GM19324 (cell line): Measurements from ENCODE around the gene AFF1.

ENCODE experiments used
- ATAC-seq: cut with Tn5 transposase; IDR thresholded peaks from one replicate; pipeline ENCODE4 v1.9.1; 2021; ENCODE audit warnings: mild to moderate bottlenecking, moderate library complexity; ENCODE audit not compliant: unreplicated experiment, low FRiP score

Gene AFF1, protein sequence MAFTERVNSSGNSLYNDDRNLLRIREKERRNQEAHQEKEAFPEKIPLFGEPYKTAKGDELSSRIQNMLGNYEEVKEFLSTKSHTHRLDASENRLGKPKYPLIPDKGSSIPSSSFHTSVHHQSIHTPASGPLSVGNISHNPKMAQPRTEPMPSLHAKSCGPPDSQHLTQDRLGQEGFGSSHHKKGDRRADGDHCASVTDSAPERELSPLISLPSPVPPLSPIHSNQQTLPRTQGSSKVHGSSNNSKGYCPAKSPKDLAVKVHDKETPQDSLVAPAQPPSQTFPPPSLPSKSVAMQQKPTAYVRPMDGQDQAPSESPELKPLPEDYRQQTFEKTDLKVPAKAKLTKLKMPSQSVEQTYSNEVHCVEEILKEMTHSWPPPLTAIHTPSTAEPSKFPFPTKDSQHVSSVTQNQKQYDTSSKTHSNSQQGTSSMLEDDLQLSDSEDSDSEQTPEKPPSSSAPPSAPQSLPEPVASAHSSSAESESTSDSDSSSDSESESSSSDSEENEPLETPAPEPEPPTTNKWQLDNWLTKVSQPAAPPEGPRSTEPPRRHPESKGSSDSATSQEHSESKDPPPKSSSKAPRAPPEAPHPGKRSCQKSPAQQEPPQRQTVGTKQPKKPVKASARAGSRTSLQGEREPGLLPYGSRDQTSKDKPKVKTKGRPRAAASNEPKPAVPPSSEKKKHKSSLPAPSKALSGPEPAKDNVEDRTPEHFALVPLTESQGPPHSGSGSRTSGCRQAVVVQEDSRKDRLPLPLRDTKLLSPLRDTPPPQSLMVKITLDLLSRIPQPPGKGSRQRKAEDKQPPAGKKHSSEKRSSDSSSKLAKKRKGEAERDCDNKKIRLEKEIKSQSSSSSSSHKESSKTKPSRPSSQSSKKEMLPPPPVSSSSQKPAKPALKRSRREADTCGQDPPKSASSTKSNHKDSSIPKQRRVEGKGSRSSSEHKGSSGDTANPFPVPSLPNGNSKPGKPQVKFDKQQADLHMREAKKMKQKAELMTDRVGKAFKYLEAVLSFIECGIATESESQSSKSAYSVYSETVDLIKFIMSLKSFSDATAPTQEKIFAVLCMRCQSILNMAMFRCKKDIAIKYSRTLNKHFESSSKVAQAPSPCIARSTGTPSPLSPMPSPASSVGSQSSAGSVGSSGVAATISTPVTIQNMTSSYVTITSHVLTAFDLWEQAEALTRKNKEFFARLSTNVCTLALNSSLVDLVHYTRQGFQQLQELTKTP

DNA sequence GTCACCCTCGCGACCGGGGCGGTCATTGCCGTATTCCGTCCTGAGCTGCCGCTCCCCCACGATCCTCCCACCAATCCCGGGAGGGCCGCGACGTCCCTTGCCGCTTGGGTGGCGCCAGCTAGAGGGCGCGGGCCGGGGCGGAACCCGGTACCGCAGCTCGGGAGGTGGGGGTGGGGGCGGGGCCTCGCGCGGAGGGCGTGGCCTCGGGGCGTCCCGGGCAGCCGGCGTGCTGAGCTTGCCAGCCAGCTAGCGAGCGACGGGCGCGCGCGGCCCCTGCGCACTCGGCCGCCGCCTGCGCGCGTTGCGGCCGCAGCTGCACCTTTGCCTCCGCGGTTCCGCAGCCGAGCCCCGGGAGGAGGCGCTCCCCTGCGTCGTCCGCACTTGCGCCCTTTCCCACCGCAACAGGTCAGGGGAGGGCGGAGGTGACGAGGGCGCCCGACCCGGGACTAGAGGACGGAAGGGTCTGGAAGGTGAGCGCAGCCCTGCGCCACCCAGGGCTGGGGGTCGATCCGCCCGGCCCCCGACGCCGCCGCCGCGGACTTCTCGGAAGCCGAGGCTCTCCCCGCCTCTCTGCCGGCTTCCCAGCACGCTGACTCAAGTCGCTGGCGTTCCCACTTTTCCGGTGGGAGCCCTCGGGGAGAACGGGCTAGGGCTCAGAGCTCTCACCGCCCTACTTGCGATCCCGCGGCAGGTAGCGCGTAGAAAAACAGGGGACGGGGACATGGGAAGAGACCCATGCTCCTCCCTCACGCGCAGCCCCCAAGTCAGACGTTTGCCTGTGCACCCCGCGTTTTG is at the start of gene AFF1:
AFF1 (plus strand) TSS at position 241 of the 795 bp plus-strand sequence. CDS start 13,523 bp downstream, outside the sequence.
- peak; percentile 58 for ATAC-seq

DNA sequence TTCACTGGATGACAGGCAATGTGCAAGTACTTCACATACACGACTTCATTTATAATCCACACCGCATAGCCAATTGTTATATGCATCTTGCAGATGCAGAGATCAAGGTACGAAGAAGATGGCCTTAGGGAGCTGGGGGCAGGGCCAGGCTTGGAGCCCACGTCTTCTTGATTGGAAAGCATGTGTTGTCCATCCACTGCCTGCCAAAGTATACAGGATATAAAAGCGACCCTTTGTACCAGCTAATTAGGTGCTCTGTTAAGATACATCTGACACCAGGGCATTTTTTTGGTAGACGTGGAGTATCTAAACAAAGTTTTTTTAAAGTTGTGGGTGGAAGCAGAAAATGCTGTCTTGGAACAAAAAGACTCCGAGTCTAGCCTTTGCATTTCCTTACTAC is 44.0 kb upstream of the AFF1 start:
- no peak for ATAC-seq

DNA sequence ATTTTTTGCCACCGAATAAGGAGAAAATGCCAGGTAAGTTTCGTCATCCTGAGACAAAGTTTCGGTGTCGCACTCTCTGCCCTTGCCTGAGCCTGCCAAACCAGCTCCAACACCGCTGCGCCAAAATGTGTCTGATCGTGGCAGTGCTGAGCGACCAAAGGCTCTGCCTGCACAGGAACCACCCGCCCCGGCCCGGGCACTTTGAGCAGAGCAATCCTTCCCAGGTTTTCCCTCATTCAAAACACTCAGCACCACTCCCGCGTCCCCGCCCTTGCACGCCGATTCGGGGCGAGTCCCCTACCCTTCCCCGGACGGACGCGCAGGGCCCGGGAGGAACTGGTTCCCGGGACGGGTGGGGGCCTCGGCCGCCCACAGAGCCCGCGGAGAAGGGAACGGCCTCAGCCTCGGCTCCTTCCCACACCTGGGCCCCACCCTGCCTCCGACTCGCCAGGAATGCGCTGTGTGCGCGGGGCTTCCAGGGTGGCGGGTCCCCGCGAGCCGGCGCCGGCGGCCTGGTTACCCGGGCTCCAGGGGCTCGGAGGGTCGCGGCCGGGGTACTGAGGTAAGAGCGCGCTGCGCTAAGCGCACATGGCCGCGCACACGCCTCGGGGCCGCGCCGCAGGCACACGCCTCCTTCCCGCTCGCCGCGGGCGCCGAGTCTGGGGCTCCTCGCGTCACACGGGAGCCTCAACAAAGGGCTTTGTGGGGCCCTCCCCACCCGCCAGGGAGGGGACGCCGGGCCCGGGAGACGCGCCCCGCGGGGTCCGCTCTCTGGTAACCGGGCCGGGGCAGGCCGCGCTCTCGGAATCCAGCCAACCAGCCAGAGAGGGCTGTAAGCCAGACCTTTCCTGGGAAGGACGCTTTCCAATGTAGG is 42.8 kb upstream of the AFF1 start, which contains the start of gene C4orf36:
C4orf36 (minus strand) TSS at position 661 of the 874 bp plus-strand sequence. CDS start 902 bp downstream, outside the sequence.
- ATAC-seq, result peak; percentile 59

DNA sequence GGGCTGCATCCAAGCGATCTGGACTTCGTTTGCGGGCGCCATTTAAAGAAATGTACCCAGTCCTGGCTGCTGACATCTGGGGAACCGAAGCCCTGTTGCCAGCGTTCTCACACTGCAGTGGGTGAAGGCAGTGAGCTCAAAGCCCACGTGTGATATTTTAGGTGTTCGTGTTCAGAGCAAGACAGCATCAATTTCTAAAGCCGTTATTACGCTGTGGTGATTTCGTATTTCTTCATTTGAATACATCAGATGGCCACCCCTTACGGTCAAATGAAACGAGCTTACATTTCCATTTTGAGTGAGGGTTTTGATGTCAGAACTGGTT is 42.2 kb upstream of the AFF1 start:
- no peak for ATAC-seq

DNA sequence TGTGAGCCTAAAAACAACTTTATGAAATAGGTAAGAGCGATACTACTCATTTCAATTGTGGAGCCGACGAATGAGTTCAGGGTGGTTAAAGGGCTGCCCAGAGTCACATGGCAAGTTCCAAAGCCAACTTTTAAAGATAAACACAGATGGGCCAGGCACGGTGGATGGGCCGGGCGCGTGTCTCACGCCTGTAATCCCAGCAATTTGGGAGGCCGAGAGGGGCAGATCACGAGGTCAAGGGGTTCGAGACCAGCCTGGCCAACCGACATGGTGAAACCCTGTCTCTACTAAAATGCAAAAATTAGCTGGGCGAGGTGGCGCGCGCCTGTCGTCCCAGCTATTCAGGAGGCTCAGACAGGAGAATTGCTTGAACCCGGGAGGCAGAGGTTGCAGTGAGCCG is 41.7 kb upstream of the AFF1 start:
- no peak for ATAC-seq

DNA sequence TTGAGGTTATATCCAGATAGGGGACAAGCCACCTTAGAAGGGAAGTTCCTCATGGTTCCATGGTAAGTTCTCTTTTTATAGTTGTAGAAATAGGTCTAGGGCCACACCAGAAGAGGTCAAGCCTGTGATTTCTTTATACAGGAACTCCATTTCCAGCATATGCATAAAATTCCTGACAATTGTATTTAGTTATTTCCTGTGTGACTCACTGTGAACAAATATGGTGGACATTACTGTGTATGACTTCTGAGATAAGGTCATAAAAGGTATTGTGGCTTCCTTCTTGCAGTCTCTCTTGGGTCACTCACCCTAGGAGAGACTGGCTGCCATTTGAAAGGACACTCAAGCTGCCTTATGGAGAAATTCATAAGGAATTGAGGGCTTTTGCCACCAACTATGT is 40.4 kb upstream of the AFF1 start:
- no peak for ATAC-seq

DNA sequence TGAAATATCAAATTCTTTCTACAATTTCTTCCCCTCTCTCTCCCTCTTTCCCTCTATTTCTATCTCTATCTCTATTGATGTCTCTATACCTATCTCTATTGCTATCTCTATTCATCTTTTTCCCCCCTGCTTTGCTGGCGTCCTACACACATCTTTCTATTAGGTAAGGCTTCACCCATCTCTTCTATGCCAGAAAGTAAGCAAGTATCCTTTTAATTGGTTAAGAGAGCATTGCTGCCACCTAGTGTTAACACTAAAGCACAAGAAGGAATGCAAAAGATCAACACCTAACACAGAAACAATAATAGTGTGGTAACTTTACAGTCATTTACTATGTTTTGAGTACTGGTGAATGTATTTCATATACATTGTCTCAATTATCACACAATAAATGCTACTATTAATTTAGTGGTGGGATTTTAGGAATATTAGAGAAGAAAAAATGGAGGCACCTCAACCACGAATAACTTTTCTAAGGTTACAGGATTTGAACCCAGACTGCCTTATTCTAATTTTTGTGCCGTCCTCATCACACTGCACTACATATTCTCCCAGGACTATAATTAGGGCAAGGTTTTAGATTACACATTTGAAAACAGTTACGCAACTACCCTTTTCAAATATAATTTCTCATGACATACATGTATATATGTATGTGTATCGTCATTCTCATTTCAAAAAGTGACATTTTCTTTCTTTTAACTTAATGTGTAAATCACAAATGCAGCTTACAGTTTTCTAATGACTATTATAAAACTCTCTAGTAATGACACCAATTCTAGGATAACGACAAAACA is 38.9 kb upstream of the AFF1 start:
- no peak for ATAC-seq

DNA sequence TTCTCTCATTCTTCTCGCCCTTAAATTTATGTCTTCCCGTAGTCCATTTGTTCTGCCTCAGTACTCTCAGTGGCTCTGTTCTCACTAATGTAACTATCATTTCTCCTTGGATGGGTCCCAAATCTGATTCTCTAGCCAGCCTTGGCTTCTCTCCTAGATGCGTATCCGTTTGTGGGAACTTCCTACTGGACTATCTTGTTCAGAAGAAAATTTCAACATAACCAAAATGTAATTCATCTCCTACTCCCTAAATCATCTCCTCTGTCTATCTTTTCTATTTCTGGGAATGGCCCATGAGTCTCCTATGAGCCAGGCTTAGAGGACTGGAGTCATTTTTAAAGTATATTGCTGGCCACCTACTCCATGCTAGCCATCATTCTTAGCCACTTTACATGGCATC is 38.2 kb upstream of the AFF1 start:
- no peak for ATAC-seq

DNA sequence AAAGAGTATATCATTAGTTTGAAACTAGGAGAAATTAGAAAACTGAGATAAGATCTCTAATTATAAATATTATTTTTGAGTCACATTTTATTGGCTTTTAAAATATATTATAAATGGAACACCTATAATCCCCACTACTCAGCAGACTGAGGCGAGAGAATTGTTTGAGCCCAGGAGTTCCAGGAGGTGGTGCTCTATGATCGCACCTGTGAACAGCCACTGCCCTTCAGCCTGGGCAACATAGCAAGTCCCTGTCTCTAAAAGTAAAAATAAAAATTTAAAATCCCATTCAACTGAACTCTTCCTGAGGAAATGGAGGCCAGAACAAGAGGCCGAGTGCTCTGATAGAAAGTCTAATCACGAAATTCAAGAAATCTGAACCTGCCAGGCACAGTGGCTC is 36.2 kb upstream of the AFF1 start:
- no peak for ATAC-seq

DNA sequence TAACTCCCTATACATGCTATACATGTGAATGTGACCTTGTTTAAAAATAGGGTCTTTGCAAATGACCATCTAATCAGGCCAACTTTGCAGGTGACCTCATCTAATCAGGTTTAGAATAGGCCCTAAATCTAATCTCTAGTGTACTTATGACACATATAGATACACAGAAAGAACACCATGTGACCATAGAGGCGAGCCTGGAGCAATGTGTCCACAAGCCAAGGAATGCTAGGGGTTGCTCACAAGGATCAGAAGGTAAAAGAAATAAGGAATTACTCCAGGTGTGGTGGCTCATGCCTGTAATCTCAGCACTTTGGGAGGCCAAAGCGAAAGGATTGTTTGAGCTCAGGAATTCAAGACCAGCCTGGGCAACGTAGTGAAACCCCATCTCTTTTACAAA is 32.9 kb upstream of the AFF1 start:
- no peak for ATAC-seq

DNA sequence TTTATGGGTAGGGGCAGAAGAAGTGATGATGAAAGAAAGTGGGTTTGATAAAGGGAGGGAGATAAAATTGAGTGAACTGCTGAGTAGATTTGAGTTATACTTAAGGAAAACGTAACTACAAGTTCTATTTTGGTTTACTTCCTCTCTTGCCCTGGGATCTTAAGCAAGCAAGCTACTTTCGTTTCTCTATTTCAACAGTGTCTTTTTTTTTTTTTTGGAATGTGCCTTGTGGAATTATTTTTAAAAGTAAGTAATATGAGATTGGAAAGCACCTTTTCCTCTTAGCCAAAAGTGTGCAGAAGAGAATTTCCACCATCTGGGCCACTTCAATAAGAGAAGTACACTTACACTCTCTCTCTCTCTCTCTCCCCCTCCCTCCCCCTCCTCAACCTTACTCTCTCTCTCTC is 26.6 kb upstream of the AFF1 start:
- ATAC-seq, result no peak

DNA sequence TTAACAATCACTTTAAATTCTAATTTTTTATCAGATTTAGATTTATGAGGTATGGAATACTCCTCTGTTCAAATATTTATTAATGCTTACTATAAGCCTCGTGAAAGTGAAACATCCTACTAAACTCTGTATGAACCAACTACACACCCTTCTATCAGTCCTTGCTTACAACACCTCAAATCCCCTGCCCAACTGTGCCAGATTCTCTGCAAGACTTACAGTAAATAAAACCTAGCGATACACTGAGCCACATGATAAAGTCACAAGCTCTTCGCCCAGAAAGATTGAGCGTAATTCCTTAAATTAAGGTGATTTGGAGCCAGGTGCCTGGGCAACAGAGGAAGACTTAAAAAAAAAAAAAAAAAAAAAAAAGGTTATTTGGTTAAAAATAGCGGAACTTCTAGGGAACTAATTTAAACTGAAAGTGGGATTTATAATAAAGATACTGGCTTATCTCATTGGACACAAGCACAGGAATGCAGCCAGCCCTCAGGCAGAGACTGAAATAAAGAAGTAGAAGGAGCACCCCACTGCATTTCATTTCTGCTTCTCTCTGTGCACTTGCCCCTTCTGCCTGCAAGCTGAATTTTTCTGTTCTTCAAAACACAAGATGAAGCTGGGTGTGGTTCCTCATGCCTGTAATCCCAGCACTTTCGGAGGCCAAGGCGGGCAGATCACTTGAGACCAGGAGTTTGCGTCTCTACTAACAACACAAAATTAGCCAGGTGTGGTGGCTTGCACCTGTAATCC is 25.1 kb upstream of the AFF1 start:
- ATAC-seq, result no peak

DNA sequence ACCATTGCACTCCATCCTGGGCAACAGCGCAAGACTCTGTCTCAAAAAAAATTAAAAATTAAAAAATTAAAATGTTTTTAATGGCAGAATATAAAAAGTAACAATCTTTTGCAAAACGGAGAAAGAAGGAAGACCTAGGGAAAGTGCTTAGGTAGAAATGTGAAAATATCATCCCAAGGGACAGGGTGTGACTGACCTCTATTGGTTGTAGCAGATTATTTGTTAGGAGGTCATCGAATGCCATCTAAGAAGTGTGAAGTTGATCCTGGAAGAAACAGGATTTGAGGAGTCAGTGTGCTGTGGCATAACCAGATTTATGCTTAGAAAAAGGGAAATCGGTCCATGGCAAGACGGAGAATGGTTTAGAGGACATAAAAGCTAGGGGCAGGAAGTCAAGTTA is 24.4 kb upstream of the AFF1 start:
- ATAC-seq, result no peak

DNA sequence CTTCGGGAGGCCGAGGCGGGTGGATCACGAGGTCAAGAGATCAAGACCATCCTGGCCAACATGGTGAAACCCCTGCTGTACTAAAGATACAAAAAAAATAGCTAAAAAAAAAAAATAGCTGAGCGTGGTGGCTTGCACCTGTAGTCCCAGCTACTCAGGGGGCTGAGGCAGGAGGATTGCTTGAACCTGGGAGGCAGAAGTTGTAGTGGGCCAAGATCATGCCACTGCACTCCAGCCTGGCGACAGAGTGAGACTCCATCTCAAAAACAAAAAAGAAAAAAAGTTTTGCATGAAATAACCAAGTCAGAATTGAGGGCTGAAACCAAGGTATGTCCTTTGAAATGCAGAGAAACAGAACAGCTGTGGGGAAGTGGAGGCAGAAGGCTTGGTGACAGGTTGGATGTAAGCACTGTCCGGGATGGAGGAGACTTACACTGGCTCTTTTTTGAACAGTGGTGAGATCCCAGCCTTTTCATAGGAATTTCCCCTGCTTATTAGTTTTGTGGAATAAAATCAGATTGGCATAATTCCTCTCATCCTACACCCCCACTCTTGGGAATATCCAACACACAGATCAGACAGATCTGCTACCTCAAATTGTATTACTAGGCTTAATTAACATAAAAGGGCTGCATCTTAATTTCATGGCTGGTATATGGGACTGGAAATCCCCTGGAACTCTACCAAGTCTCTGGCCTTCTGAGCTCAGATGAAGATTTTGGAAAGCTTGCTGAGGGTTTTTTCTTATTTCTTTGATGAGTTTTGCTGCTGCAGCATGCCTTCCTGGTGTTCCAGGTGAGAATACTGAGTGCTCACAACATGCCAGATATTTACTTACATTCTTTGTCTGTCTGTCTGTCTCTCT is 23.8 kb upstream of the AFF1 start:
- no peak for ATAC-seq

DNA sequence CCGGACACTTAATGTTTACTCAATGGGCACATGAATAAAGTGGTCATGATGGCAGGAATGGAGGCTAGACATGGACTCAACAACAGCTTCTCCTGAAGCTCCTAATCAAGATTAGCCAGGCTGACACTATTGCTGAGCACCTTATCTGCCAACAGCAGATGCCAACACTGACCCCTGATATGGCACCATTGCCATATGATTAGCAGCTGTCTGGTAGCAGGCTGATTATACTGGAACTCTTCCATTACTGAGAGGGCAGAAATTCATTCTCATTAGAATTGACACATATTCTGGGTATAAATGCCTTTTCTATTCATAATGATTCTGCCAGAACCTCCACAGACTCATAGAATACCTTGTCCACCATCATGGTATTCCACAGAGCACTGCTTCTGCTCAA is 18.4 kb upstream of the AFF1 start:
- no peak for ATAC-seq

DNA sequence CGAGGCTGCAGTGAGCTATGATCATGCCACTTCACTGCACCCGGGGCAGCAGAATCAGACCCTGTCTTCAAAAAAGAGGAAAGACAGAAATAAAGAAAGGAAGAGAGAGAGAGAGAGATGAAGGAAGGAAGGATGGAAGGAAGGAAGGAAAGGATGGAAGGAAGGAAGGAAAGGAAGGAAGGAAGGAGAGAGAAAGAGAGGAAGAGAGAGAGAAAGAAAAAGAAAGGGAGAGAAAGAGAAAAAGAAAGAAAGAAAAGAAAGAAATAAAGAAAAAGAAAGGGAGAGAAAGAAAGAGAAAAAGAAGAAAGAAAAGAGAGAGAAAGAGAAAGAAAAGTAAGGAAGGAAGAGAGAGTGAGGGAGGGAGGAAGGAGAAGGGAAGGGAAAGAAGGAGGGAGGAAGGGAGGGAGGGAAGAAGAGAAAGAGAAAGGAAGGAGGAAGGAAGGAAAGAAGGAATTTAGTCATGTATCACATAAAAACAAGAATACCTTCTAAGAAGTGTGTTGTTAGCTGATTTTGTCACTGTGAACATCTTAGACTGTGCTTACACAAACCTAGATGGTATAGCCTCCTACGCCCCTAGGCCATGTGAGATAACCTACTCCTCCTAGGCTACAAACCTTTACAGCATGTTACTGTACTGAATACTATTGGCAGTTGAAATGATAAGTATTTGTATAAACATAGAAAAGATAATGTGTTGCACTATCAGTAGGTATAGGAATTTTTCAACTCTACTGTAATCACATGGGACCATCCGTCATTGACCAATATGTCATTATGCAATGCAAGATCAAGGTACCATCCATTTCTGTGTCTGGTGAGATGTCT is 17.4 kb upstream of the AFF1 start:
- no peak for ATAC-seq
